OCI-LY3 (cell line): ENCODE data around the gene CNTN1.

Source experiments
- EZH2phosphoT487 ChIP-seq: fragments of 200-600 bp; shearing (Covaris generic); IDR thresholded peaks from 2 replicates; pipeline ENCODE4 v1.6.1; 2018; ENCODE audit warnings: antibody characterized with exemption, mixed run types, low read depth
- TF ChIP-seq, protein P1 (sequence below): fragments of 200-600, 300-600 bp; sonication (generic); IDR thresholded peaks from 2 replicates; pipeline ENCODE4 v1.5.1; 2014; ENCODE audit warnings: antibody characterized with exemption, low read length, low read depth

DNA sequence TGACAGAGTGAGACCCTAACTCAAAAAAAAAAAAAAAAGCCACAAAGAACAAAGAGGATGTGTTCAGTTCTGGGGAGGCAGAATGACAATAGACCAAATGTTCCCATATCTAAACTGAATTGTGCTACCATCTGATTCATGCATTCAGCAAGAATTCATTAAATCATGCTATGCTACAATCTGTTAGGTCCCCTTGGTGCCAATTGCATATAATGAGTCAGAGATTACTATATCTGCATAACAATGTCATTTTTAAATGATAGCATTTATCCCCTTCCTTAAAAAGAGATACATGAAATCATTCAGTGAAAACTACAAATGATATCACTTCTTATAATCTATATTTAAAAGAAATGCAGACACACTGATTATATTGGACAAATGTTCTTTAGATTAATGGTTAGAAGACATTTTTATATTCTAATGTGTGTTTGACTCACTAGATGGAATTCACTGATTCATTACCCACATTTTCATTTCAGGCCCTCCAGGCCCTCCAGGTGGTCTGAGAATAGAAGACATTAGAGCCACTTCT is 288.3 kb downstream of the CNTN1 start:
- TF ChIP-seq, protein P1, sequence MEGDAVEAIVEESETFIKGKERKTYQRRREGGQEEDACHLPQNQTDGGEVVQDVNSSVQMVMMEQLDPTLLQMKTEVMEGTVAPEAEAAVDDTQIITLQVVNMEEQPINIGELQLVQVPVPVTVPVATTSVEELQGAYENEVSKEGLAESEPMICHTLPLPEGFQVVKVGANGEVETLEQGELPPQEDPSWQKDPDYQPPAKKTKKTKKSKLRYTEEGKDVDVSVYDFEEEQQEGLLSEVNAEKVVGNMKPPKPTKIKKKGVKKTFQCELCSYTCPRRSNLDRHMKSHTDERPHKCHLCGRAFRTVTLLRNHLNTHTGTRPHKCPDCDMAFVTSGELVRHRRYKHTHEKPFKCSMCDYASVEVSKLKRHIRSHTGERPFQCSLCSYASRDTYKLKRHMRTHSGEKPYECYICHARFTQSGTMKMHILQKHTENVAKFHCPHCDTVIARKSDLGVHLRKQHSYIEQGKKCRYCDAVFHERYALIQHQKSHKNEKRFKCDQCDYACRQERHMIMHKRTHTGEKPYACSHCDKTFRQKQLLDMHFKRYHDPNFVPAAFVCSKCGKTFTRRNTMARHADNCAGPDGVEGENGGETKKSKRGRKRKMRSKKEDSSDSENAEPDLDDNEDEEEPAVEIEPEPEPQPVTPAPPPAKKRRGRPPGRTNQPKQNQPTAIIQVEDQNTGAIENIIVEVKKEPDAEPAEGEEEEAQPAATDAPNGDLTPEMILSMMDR, result no peak
- TF ChIP-seq EZH2phosphoT487, result no peak
